Heart left ventricle (tissue), 16 donors: Measurements from ENCODE around the gene PCDHGC3. TPM values are rescaled to one million over a fixed set of nuclear protein-coding genes. Genes with fewer than 3 reads are reported as not detected.

Experiments used
- ATAC-seq, 4 donors: fragments of 200-7000 bp; cut with Tn5 transposase; one replicate each; pipeline ENCODE4 v1.9.1; 2020 to 2022; ENCODE audit warnings: moderate library complexity in 4 of 4, mild to moderate bottlenecking in 3 of 4, moderate number of reproducible peaks in 1 of 4
- DNase-seq, 5 donors: peaks; one replicate each; pipeline ENCODE4 v3.0.0-alpha.2; 2020
- H3K27ac ChIP-seq, 12 donors: fragments of 200-600 bp; sonication (generic) in 4 of 12; one replicate each; pipeline versions ENCODE4 v1.5.0 to v1.8.0; 2016 to 2022; ENCODE audit warnings: mild to moderate bottlenecking in 2 of 12
- H3K27me3 ChIP-seq, 9 donors: fragments of 200-600 bp; sonication (generic) in 2 of 9; one replicate each; pipeline versions ENCODE4 v1.5.1 to v1.8.0; 2016 to 2022; ENCODE audit warnings: mild to moderate bottlenecking in 3 of 9
- H3K36me3 ChIP-seq, 9 donors: fragments of 200-600 bp; sonication (generic) in 2 of 9; one replicate each; pipeline versions ENCODE4 v1.5.0 to v1.8.0; 2018 to 2022; ENCODE audit warnings: mild to moderate bottlenecking in 2 of 9
- H3K4me1 ChIP-seq, 12 donors: fragments of 200-600 bp; sonication (generic) in 4 of 12; one replicate each; pipeline versions ENCODE4 v1.5.0 to v1.8.0; 2016 to 2022; ENCODE audit warnings: mild to moderate bottlenecking in 3 of 12
- H3K4me3 ChIP-seq, 12 donors: fragments of 200-600 bp; sonication (generic) in 4 of 12; one replicate each; pipeline versions ENCODE4 v1.5.0 to v1.8.0; 2017 to 2022; ENCODE audit warnings: mild to moderate bottlenecking in 9 of 12, moderate library complexity in 4 of 12
- H3K9me3 ChIP-seq, 12 donors: fragments of 200-600 bp; sonication (generic) in 4 of 12; one replicate each; pipeline versions ENCODE4 v1.5.0 to v1.8.0; 2016 to 2022; ENCODE audit warnings: mild to moderate bottlenecking in 1 of 12
- CTCF ChIP-seq, 12 donors: fragments of 200-600 bp; sonication (generic) in 4 of 12; IDR thresholded peaks; one replicate each; pipeline versions ENCODE4 v1.5.0 to v1.8.0; 2018 to 2022; ENCODE audit warnings: antibody characterized with exemption in 12 of 12, mild to moderate bottlenecking in 5 of 12
- POLR2A ChIP-seq, 2 donors: fragments of 450-650 bp; IDR thresholded peaks; one replicate each; pipeline ENCODE4 v1.6.1; 2017; ENCODE audit warnings: antibody characterized with exemption in 2 of 2, mild to moderate bottlenecking in 2 of 2, moderate library complexity in 2 of 2
- WGBS, 4 donors: extraction: QIAGEN DNeasy Blood & Tissue Kit in 2 of 4; methylation state at CpG; one replicate each; pipeline versions ENCODE4 v1.1.5 to v1.1.7; 2013 to 2018; 5-methylcytosine and 5-hydroxymethylcytosine counted together
- intact Hi-C, 10 donors: fragments of 100-400 bp; cut with DNase I; formaldehyde crosslinking; loops; one replicate each; pipeline versions ENCODE4 v1.11.1 to v1.14.2; 2022
- polyA plus RNA-seq, 2 donors: library from polyadenylated mRNA; stranded (reverse); fragments of 200-250 nt; gene quantifications; one replicate each; pipeline ENCODE4 v1.2.3, GENCODE V29; 2013
- total RNA-seq, 9 donors: library from RNA; depleted of rRNA in 2 of 9; stranded (reverse); fragments of >200 nt in 2 of 9; fragmentation: NEBNext Ultra II Directional in 3 of 9; extraction: Animal tissue kit (Norgen Biotek cat#: 25700) in 3 of 9; gene quantifications; one replicate each; pipeline versions ENCODE4 v1.1.0 to v1.2.4, GENCODE V29; 2016 to 2023
- donor health status: ischemic (EF 13 %, LVEDD 7.1; RV severe dilation, severe dysfunction).
- donor health status: healthy with polysubstance abuse.
- donor health status: DM: no; HTN: yes; CAD: no.
- donor health status: DM: no; HTN: no; CAD: no.
- donor health status: ischemic (EF 25% LVEDD 6.9; RV normal size, moderate dysfunction).
- donor health status: ischemic (EF 25% LVEDD 5.7; RV mildly dilated, moderate dysfunction).
- donor health status: healthy.
- donor health status: DM: yes; HTN: yes; CAD: no.
- donor health status: ischemic (EF 35%, LVEDD 5.7; RV mildly dilated, moderate dysfunction).
- donor health status: nonischemic (EF 11% LVEDD 7.7; RV severe dilation, severe dysfunction).
- donor health status: DM: yes; HTN: yes; CAD: no.
- donor health status: PGD.
- donor health status: ischemic (EF 29% LVEDD 5.4; RV normal size, mild dysfunction).
- donor health status: nonischemic (EF 23%, LVEDD 6.1; RV moderate dilation, normal function).

The PCDHGC3 gene
- total and polyA plus RNA-seq, 11 donors = 12.3 to 34.8 (median 23.3) TPM

- no peak for TF ChIP-seq POLR2A (IDR thresholded peaks at IDR 0.05)
- no peak for TF ChIP-seq CTCF (IDR thresholded peaks at IDR 0.05)
- DNase-seq = no peak
These were observed 2.7 kb downstream of the PCDHGC3 start for GRCh38 chr5:141478321-141478945.

GRCh38 chr5:141479776-141480175 is 4.0 kb downstream of the PCDHGC3 start:
- intact Hi-C loops = loop anchor here in 9 of 10 donors (5.0 to 10.0 kb wide), 4 partner anchors 33 to 78 kb away; no protein-coding TSS in a partner anchor
- H3K27ac ChIP-seq = no peak overlapping the region
- DNase-seq (no peak), ATAC-seq (no peak)
- H3K27me3 ChIP-seq = peaks cover 0 to 51% (median 0%) of the 10 kb centered on the region in 9 donors
- no peaks in the 10 kb centered on the region for H3K9me3 ChIP-seq
- H3K4me3 ChIP-seq = peak overlapping the region in 6 of 12 donors; percentile 4 to 74 (median 61)
- TF ChIP-seq POLR2A (IDR thresholded peaks at IDR 0.05) = no peak
- no peak for TF ChIP-seq CTCF (IDR thresholded peaks at IDR 0.05)
- peaks cover 4 to 88% (median 61%) of the 10 kb centered on the region in 12 donors for H3K4me1 ChIP-seq
- peaks cover 0 to 14% (median 0%) of the 10 kb centered on the region in 9 donors for H3K36me3 ChIP-seq

More at GRCh38 chr5:141478321-141478945, 2.7 kb downstream of the PCDHGC3 start:
- intact Hi-C loops = loop anchor here in 9 of 10 donors (5.0 to 10.0 kb wide), 4 partner anchors 34 to 79 kb away; no protein-coding TSS in a partner anchor
- peaks cover 0 to 14% (median 0%) of the 10 kb centered on the region in 9 donors for H3K36me3 ChIP-seq
- 52 to 66% (median 57%) methylated on average over 20 of the region's 20 CpGs for WGBS, 4 donors
- H3K9me3 ChIP-seq = no peaks in the 10 kb centered on the region
- H3K4me3 ChIP-seq = peak overlapping the region in 11 of 12 donors; percentile 9 to 74 (median 66)
- H3K27me3 ChIP-seq = peaks cover 0 to 42% (median 0%) of the 10 kb centered on the region in 9 donors
- peak overlapping the region in 1 of 12 donors; percentile 94 for H3K27ac ChIP-seq
- no peak for ATAC-seq
- peaks cover 4 to 76% (median 50%) of the 10 kb centered on the region in 12 donors for H3K4me1 ChIP-seq

- H3K27me3 ChIP-seq = peaks cover 0 to 28% (median 0%) of the 10 kb centered on the region in 9 donors
- no peaks in the 10 kb centered on the region for H3K9me3 ChIP-seq
- DNase-seq (no peak), ATAC-seq (no peak)
- peak overlapping the region in 5 of 12 donors; percentile 40 to 57 (median 50) for H3K4me3 ChIP-seq
- intact Hi-C loops = no loop called here
- WGBS, 4 donors = 65 to 75% (median 66%) methylated on average over 3 of the region's 3 CpGs
- TF ChIP-seq POLR2A (IDR thresholded peaks at IDR 0.05) = no peak
- no peak for TF ChIP-seq CTCF (IDR thresholded peaks at IDR 0.05)
- no peak overlapping the region for H3K27ac ChIP-seq
- peaks cover 4 to 91% (median 38%) of the 10 kb centered on the region in 12 donors for H3K4me1 ChIP-seq
- peaks cover 0 to 27% (median 4%) of the 10 kb centered on the region in 9 donors for H3K36me3 ChIP-seq
These were observed 8.1 kb downstream of the PCDHGC3 start for GRCh38 chr5:141483902-141484301.

GRCh38 chr5:141484310-141484640 is 8.5 kb downstream of the PCDHGC3 start:
- no peak overlapping the region for H3K27ac ChIP-seq
- 32 to 51% (median 32%) methylated on average over 4 of the region's 4 CpGs for WGBS, 4 donors

More at GRCh38 chr5:141484310-141484640, 8.5 kb downstream of the PCDHGC3 start:
- peaks cover 4 to 91% (median 36%) of the 10 kb centered on the region in 12 donors for H3K4me1 ChIP-seq
- intact Hi-C loops = no loop called here
- peak overlapping the region in 11 of 12 donors; percentile 1 to 57 (median 44) for H3K4me3 ChIP-seq
- no peak for TF ChIP-seq POLR2A (IDR thresholded peaks at IDR 0.05)
- no peak for TF ChIP-seq CTCF (IDR thresholded peaks at IDR 0.05)
- ATAC-seq (peak in 2 of 4 donors; percentile 23 to 42), DNase-seq (no peak)
- H3K36me3 ChIP-seq = peaks cover 0 to 25% (median 4%) of the 10 kb centered on the region in 9 donors
- peaks cover 0 to 24% (median 0%) of the 10 kb centered on the region in 9 donors for H3K27me3 ChIP-seq
- H3K9me3 ChIP-seq = no peaks in the 10 kb centered on the region
